CD8-positive, alpha-beta memory T cell (primary cell): ENCODE measurements around the gene LRRC4C. TPM values are rescaled to one million over a fixed set of nuclear protein-coding genes. Genes with fewer than 3 reads are reported as not detected.
A peak's percentile ranks its signal among the peaks of the same experiment; 100 is the strongest.

Experiments used
- CTCF ChIA-PET: fragments of 350-600 bp; sonication (Branson Sonifier 250); formaldehyde crosslinking; loops from one replicate; lab custom pipeline; 2021; ENCODE audit warnings: antibody characterized with exemption; lab: Charles Lee
- POLR2A ChIA-PET: fragments of 350-600 bp; sonication (Branson Sonifier 250); formaldehyde crosslinking; loops from one replicate; lab custom pipeline; 2021; ENCODE audit warnings: antibody characterized with exemption; lab: Charles Lee
- DNase-seq, 5 donors: peaks; one replicate each; pipeline versions ENCODE4 v3.0.0 to v3.0.0-alpha.2; 2020 to 2022; ENCODE audit warnings: mixed read lengths in 1 of 5
- H3K27ac ChIP-seq: one replicate; pipeline ENCODE4 v1.7.0; 2013; ENCODE audit warnings: low read depth, mild to moderate bottlenecking, low read length, moderate library complexity
- H3K27me3 ChIP-seq: 2 replicates; pipeline ENCODE4 v1.7.0; 2013; ENCODE audit warnings: low read length, mild to moderate bottlenecking; ENCODE audit not compliant: insufficient read depth, poor library complexity, severe bottlenecking
- H3K36me3 ChIP-seq: 2 replicates; pipeline ENCODE4 v1.7.0; 2013; ENCODE audit warnings: mild to moderate bottlenecking, low read length, moderate library complexity; ENCODE audit not compliant: insufficient read depth
- H3K4me1 ChIP-seq: 2 replicates; pipeline ENCODE4 v1.7.0; 2013; ENCODE audit warnings: mild to moderate bottlenecking, low read length, moderate library complexity; ENCODE audit not compliant: insufficient read depth
- H3K4me3 ChIP-seq: 2 replicates; pipeline ENCODE4 v1.7.0; 2013; ENCODE audit warnings: mild to moderate bottlenecking, low read length
- H3K9me3 ChIP-seq: 2 replicates; pipeline ENCODE4 v1.7.0; 2013; ENCODE audit warnings: mild to moderate bottlenecking, low read length
- H3K27ac Mint-ChIP-seq, 8 donors: one replicate each; pipeline ENCODE4 v1.8.0; 2020 to 2021; ENCODE audit warnings: mixed read lengths in 8 of 8, mild to moderate bottlenecking in 6 of 8, inconsistent platforms in 3 of 8, moderate library complexity in 3 of 8
- H3K27me3 Mint-ChIP-seq, 2 donors: one replicate each; pipeline ENCODE4 v1.8.0; 2020 to 2021; ENCODE audit warnings: mixed read lengths in 2 of 2, mild to moderate bottlenecking in 1 of 2, moderate library complexity in 1 of 2
- H3K36me3 Mint-ChIP-seq, 3 donors: one replicate each; pipeline ENCODE4 v1.8.0; 2020 to 2021; ENCODE audit warnings: mixed read lengths in 3 of 3, inconsistent platforms in 1 of 3, mild to moderate bottlenecking in 1 of 3
- H3K4me1 Mint-ChIP-seq, 3 donors: one replicate each; pipeline ENCODE4 v1.8.0; 2020 to 2021; ENCODE audit warnings: mixed read lengths in 3 of 3, inconsistent platforms in 1 of 3, mild to moderate bottlenecking in 1 of 3
- H3K4me3 Mint-ChIP-seq, 7 donors: one replicate each; pipeline ENCODE4 v1.8.0; 2020 to 2021; ENCODE audit warnings: mixed read lengths in 7 of 7, mild to moderate bottlenecking in 6 of 7, moderate library complexity in 4 of 7, inconsistent platforms in 2 of 7
- H3K9me3 Mint-ChIP-seq, 5 donors: one replicate each; pipeline ENCODE4 v1.8.0; 2020 to 2022; ENCODE audit warnings: mixed read lengths in 5 of 5, mild to moderate bottlenecking in 3 of 5, moderate library complexity in 2 of 5, inconsistent platforms in 1 of 5
- polyA plus RNA-seq: library from polyadenylated mRNA; unstranded; fragments of 300-500 nt; fragmentation: Illumina TruSeq; gene quantifications from one replicate; pipeline ENCODE4 v1.2.3, GENCODE V29; 2021
- total RNA-seq, 2 experiments: library from RNA; stranded (reverse); gene quantifications; one replicate each; pipeline ENCODE4 v1.2.3, GENCODE V29; 2021

LRRC4C gene
- total and polyA plus RNA-seq, 3 experiments from 2014 or later: not detected

DNA sequence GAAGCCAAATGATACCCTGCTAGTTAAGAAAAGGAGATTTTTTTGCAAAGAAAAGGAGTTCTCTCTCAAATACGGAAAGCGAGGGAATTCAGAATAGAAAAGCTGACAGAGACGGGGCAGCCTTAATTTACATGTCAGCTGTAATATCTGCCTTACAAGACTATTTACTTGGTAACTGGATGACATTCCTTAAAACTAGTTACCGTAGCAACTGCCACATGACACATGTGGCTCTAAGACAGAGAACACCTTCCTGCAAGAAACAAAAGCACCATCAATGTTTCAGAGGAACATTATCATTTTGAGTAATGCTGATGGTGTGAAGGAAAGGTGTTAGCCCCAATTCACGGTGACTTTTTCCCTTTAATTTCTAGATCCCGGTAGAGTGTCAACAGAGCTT lies 222.1 kb downstream of the LRRC4C start:
- POLR2A ChIA-PET: no interaction called here
- Mint-ChIP-seq H3K27ac (no peak overlapping the region), H3K27me3 (no peaks in the 10 kb centered on the region), H3K9me3 (peaks cover 0 to 54% (median 15%) of the 10 kb centered on the region in 5 donors), H3K4me1 (no peaks in the 10 kb centered on the region), H3K4me3 (no peak overlapping the region), H3K36me3 (no peaks in the 10 kb centered on the region)
- CTCF ChIA-PET: no interaction called here
- no peak for DNase-seq
- Histone ChIP-seq H3K36me3 (no peaks in the 10 kb centered on the region), H3K4me3 (no peak overlapping the region), H3K27ac (no peak overlapping the region), H3K27me3 (no peaks in the 10 kb centered on the region), H3K9me3 (no peaks in the 10 kb centered on the region), H3K4me1 (no peaks in the 10 kb centered on the region)

DNA sequence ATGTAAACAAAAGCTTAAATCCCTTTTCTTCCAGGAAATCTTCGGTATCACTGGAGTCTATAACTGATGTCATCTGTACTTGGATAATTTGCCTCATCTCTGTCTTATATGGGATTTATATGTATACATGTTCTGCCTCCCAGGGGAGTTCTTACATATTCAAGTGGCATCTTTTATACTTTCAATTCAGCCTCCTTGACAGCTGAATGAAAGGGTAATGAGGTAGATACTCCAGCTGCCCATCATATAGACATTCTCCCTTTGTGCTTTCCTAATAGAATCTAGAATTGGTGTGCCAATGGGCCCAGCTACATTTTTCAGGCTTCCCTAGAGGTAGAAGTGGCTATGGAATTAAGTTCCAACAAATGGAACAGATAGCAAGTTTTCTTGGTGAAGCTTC lies 223.8 kb downstream of the LRRC4C start:
- Histone ChIP-seq H3K4me3 (no peak overlapping the region), H3K4me1 (no peaks in the 10 kb centered on the region), H3K36me3 (no peaks in the 10 kb centered on the region), H3K27ac (no peak overlapping the region), H3K9me3 (no peaks in the 10 kb centered on the region), H3K27me3 (no peaks in the 10 kb centered on the region)
- H3K9me3 Mint-ChIP-seq: peaks cover 2 to 43% (median 13%) of the 10 kb centered on the region in 5 donors
- H3K27me3 Mint-ChIP-seq: no peaks in the 10 kb centered on the region
- CTCF ChIA-PET: interaction anchor here (0.6 kb wide), 1 partner anchor 301 kb away, joined by 3 read pairs; no protein-coding TSS in a partner anchor
- POLR2A ChIA-PET: no interaction called here
- H3K4me3 Mint-ChIP-seq: no peak overlapping the region
- H3K27ac Mint-ChIP-seq: no peak overlapping the region
- no peaks in the 10 kb centered on the region for H3K36me3 Mint-ChIP-seq
- DNase-seq: no peak
- H3K4me1 Mint-ChIP-seq: no peaks in the 10 kb centered on the region

DNA sequence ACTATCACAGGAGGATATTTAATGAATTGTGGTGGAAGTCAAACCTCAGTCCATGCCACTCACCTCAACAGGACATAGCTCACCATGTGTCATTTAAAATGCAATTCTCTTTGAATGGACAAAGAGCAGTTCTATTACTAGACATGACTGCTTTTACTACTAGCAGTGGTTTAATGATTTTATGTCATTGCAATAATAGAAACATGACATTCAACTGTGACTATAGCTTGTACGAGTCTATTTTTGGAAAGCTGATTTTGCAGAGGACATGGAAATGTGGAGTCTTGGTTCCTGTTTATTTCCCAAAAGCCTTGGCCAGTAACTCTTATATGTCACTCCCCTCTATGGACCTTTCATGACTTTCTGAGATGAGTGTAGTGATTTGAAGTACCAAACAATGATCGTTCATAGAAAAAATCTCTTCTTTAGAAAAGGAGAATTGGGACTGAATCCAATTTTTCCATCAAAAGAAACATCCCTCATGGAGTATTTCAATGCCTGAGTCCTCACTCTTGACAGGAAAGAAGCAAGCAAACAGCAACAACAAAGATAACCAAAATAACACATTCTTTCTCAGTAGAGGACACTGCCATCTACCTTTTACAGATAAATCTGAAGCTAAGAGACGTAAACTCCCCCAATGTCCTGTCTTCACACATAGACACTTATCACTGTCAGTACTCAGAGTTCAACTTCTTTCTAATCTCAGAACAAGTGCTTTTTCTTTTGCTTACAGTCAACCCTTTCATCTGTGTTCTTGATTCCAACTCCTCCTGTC lies 233.4 kb downstream of the LRRC4C start:
- no peaks in the 10 kb centered on the region for H3K27me3 ChIP-seq
- Mint-ChIP-seq H3K4me3 (no peak overlapping the region), H3K27me3 (no peaks in the 10 kb centered on the region), H3K27ac (no peak overlapping the region), H3K36me3 (no peaks in the 10 kb centered on the region), H3K9me3 (peaks cover 14 to 39% (median 30%) of the 10 kb centered on the region in 5 donors), H3K4me1 (no peaks in the 10 kb centered on the region)
- H3K4me3 ChIP-seq: no peak overlapping the region
- CTCF ChIA-PET: no interaction called here
- POLR2A ChIA-PET: no interaction called here
- no peaks in the 10 kb centered on the region for H3K4me1 ChIP-seq
- H3K9me3 ChIP-seq: no peaks in the 10 kb centered on the region
- H3K27ac ChIP-seq: no peak overlapping the region
- DNase-seq: no peak
- H3K36me3 ChIP-seq: no peaks in the 10 kb centered on the region

DNA sequence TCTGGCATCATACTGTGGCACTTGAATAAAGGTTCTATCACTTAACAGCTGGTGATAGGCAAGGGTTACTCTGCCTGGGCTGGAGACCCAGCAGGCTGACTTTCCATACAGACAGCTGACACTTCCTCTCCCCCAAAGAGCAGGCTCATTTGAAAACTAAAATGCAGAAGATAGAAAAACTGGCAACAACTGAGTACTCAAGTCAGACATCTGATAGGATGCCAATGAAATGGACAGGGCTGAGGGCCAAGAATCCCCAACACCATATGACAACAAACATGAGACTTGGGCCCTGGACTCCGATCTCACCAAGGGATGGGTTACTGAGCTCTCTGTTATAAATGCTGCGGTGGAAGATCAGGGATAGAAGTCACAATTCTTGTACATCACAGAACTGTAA lies 237.2 kb downstream of the LRRC4C start:
- no peaks in the 10 kb centered on the region for H3K4me1 ChIP-seq
- H3K27ac ChIP-seq: no peak overlapping the region
- no peaks in the 10 kb centered on the region for H3K9me3 ChIP-seq
- CTCF ChIA-PET: no interaction called here
- H3K27me3 ChIP-seq: no peaks in the 10 kb centered on the region
- POLR2A ChIA-PET: no interaction called here
- no peaks in the 10 kb centered on the region for H3K27me3 Mint-ChIP-seq
- no peaks in the 10 kb centered on the region for H3K4me1 Mint-ChIP-seq
- no peak overlapping the region for H3K4me3 ChIP-seq
- H3K4me3 Mint-ChIP-seq: no peak overlapping the region
- H3K9me3 Mint-ChIP-seq: peaks cover 16 to 34% (median 25%) of the 10 kb centered on the region in 5 donors
- H3K36me3 ChIP-seq: no peaks in the 10 kb centered on the region
- H3K27ac Mint-ChIP-seq: no peak overlapping the region
- H3K36me3 Mint-ChIP-seq: no peaks in the 10 kb centered on the region
- DNase-seq: no peak

DNA sequence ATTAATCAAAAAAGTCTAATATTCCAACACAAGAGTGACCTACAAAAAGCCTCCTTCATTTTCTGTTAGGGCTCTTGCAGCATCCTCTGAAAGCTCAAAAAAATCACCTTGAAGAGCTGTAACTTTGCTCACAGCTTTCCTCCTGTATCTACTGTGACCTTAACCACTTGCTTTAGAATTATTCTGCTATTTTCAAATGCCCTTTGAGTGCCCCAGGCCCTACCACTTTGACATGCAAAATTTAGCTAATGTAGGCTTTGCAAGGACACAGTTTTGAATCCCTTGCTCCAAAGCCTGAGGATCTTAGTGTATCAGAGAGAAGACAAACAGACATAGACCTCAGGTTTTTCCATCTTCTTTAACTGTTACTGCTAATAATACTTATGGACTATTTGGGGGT lies 253.1 kb downstream of the LRRC4C start:
- H3K36me3 Mint-ChIP-seq: peaks cover 0 to 2% (median 0%) of the 10 kb centered on the region in 3 donors
- Histone ChIP-seq H3K36me3 (no peaks in the 10 kb centered on the region), H3K27ac (no peak overlapping the region), H3K4me3 (no peak overlapping the region), H3K4me1 (no peaks in the 10 kb centered on the region), H3K27me3 (no peaks in the 10 kb centered on the region), H3K9me3 (no peaks in the 10 kb centered on the region)
- no peak overlapping the region for H3K27ac Mint-ChIP-seq
- CTCF ChIA-PET: no interaction called here
- H3K9me3 Mint-ChIP-seq: peaks cover 10 to 30% (median 15%) of the 10 kb centered on the region in 5 donors
- H3K4me1 Mint-ChIP-seq: no peaks in the 10 kb centered on the region
- no peaks in the 10 kb centered on the region for H3K27me3 Mint-ChIP-seq
- DNase-seq: no peak
- POLR2A ChIA-PET: no interaction called here
- H3K4me3 Mint-ChIP-seq: no peak overlapping the region

DNA sequence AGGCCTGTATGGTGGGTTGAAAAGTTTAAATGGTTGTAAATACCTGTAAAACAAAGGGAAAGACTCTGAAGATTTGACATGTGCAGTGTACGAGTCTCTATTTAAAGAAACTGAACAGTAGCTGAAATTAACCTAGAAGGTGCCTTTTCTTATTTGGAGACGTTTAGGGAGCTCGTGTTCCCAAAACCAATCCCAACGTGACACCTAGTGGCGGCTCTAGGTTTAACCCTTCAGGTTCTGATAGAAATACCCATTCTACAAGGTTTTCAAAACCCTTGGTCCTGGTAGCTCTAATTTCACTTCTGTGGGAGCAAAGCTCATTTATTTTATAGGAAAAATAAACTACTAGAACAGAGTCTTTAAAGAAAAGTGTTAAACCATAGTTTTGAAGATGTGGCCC lies 258.3 kb downstream of the LRRC4C start:
- Mint-ChIP-seq H3K27me3 (no peaks in the 10 kb centered on the region), H3K9me3 (peaks cover 6 to 49% (median 19%) of the 10 kb centered on the region in 5 donors), H3K4me1 (no peaks in the 10 kb centered on the region), H3K36me3 (peaks cover 0 to 2% (median 0%) of the 10 kb centered on the region in 3 donors), H3K27ac (no peak overlapping the region), H3K4me3 (no peak overlapping the region)
- Histone ChIP-seq H3K27ac (no peak overlapping the region), H3K4me1 (no peaks in the 10 kb centered on the region), H3K27me3 (no peaks in the 10 kb centered on the region), H3K4me3 (no peak overlapping the region), H3K9me3 (no peaks in the 10 kb centered on the region), H3K36me3 (no peaks in the 10 kb centered on the region)
- POLR2A ChIA-PET: no interaction called here
- no peak for DNase-seq
- CTCF ChIA-PET: no interaction called here

DNA sequence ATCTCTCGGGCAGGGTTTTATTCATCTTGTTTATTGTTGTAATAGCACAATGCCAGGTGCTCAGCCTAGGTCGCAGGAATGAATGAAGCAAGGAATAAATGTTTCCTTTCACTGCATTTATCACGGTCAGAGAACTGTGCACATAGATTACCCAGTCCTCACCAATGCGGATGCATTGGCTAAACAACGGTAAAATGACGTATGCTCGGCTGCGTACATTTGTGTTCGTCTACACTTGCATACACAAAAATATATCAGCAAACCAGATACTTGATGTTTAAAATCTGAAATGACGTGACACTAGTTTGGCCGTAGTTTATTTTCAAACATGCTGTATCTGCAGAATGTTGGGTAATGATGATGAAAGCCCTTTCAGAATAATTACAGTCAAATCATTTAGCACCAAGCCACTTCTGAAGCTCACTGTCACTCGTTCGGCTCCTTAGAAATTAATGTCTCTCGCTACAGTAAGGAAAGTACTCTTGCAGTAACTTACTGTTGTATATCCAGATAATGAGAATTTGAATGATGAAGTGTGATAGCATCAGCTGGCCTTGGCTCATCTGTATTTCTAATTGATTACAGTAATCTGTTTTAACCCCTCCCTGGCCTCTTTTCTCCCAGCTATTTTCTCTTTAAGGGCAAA lies 268.9 kb downstream of the LRRC4C start:
- H3K4me1 ChIP-seq: no peaks in the 10 kb centered on the region
- H3K9me3 ChIP-seq: no peaks in the 10 kb centered on the region
- Mint-ChIP-seq H3K4me1 (no peaks in the 10 kb centered on the region), H3K27ac (peak overlapping the region in 1 of 8 donors; percentile 26), H3K36me3 (no peaks in the 10 kb centered on the region), H3K9me3 (peaks cover 5 to 49% (median 18%) of the 10 kb centered on the region in 5 donors), H3K4me3 (no peak overlapping the region), H3K27me3 (no peaks in the 10 kb centered on the region)
- H3K27me3 ChIP-seq: no peaks in the 10 kb centered on the region
- CTCF ChIA-PET: no interaction called here
- no peaks in the 10 kb centered on the region for H3K36me3 ChIP-seq
- no peak overlapping the region for H3K4me3 ChIP-seq
- POLR2A ChIA-PET: no interaction called here
- H3K27ac ChIP-seq: no peak overlapping the region
- no peak for DNase-seq

DNA sequence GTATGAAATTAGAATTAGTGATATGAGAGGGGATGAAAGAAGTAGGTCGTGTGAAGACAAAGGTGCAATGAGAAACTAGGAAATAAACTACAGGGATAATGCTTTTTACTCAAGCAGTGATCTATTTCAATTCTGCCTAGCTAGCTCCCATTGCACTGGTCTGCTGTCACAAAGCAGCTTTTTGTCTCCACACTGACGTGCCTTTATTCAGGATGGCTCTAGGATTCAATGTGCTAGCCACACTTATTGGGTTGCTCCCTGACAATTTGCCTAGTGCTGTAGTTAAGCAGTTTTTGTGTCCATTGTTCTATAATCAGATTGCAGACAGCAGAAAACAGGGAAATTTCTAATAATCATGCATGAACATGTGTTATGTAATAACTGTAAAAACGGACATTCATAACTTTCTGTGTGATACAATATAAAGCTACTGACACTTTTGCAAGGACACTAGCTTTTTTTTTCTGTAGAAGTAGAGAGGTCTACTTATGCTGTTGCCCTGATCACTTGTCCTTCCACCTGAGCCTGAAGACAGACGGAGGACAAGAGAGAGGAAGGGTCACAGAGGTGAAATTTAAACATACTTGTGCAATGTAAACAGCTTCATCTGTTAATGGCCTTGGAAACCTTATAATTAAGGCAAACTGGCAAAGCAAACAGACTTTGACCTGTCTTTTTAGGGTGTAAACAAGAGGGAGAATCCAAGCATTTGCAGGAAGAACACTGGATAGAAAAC lies 269.6 kb downstream of the LRRC4C start:
- no peaks in the 10 kb centered on the region for H3K27me3 Mint-ChIP-seq
- H3K9me3 ChIP-seq: no peaks in the 10 kb centered on the region
- no peak overlapping the region for H3K27ac ChIP-seq
- ChIA-PET CTCF (no interaction called here), POLR2A (no interaction called here)
- no peak overlapping the region for H3K27ac Mint-ChIP-seq
- peaks cover 5 to 47% (median 15%) of the 10 kb centered on the region in 5 donors for H3K9me3 Mint-ChIP-seq
- H3K4me3 ChIP-seq: no peak overlapping the region
- no peaks in the 10 kb centered on the region for H3K36me3 ChIP-seq
- no peaks in the 10 kb centered on the region for H3K4me1 Mint-ChIP-seq
- H3K4me3 Mint-ChIP-seq: no peak overlapping the region
- H3K4me1 ChIP-seq: no peaks in the 10 kb centered on the region
- no peak for DNase-seq
- H3K36me3 Mint-ChIP-seq: no peaks in the 10 kb centered on the region
- no peaks in the 10 kb centered on the region for H3K27me3 ChIP-seq
